ENCODE data around the gene ASRGL1.
A peak's percentile ranks its signal among the peaks of the same experiment; 100 is the strongest.
"Not testable (repeated sequence)": the region's sequence is repeated elsewhere in the genome, so short reads cannot be mapped to it uniquely, and the experiment has no call there.

ASRGL1 gene

GRCh38 chr11:62315431-62315830 is 21.8 kb upstream of the ASRGL1 start:
- no peak for TF ChIP-seq CTCF (IDR thresholded peaks at IDR 0.05; ENCODE audit: insufficient read depth, low read depth, low read length, missing control alignments)
- DNase-seq (ENCODE audit: low read depth), result no peak
- no peak overlapping the region for H3K4me3 ChIP-seq (ENCODE audit: low read length)

GRCh38 chr11:62322524-62322923 is 14.7 kb upstream of the ASRGL1 start:
- TF ChIP-seq CTCF (IDR thresholded peaks at IDR 0.05; ENCODE audit: insufficient read depth, low read depth, low read length, missing control alignments), result no peak
- DNase-seq (ENCODE audit: low read depth), result no peak
- H3K4me3 ChIP-seq (ENCODE audit: low read length), result no peak overlapping the region

- no peak overlapping the region for H3K4me3 ChIP-seq (ENCODE audit: low read length)
- TF ChIP-seq CTCF (IDR thresholded peaks at IDR 0.05; ENCODE audit: insufficient read depth, low read depth, low read length, missing control alignments), result peak; percentile 47
- peak; percentile 47 for DNase-seq (ENCODE audit: low read depth)
Observed at GRCh38 chr11:62324731-62325556, 12.3 kb upstream of the ASRGL1 start.

- H3K4me3 ChIP-seq (ENCODE audit: low read length); DNase-seq (ENCODE audit: low read depth): not testable (repeated sequence)
Observed at GRCh38 chr11:62325781-62326180, 11.5 kb upstream of the ASRGL1 start.

GRCh38 chr11:62326719-62327118 is 10.5 kb upstream of the ASRGL1 start:
- not testable (repeated sequence) for DNase-seq (ENCODE audit: low read depth); H3K4me3 ChIP-seq (ENCODE audit: low read length)

GRCh38 chr11:62327541-62327940 is 9.7 kb upstream of the ASRGL1 start:
- not testable (repeated sequence) for H3K4me3 ChIP-seq (ENCODE audit: low read length); DNase-seq (ENCODE audit: low read depth)

- DNase-seq (ENCODE audit: low read depth); H3K4me3 ChIP-seq (ENCODE audit: low read length): not testable (repeated sequence)
Observed at GRCh38 chr11:62331264-62331663, 6.0 kb upstream of the ASRGL1 start.

- TF ChIP-seq CTCF (IDR thresholded peaks at IDR 0.05; ENCODE audit: insufficient read depth, low read depth, low read length, missing control alignments), result no peak
- no peak overlapping the region for H3K4me3 ChIP-seq (ENCODE audit: low read length)
- DNase-seq (ENCODE audit: low read depth), result no peak
Observed at GRCh38 chr11:62333768-62334167, 3.5 kb upstream of the ASRGL1 start.

- peak overlapping the region; percentile 36 for H3K4me3 ChIP-seq (ENCODE audit: low read length)
Observed at GRCh38 chr11:62336949-62337302, 322 bp upstream of the ASRGL1 start.

GRCh38 chr11:62338218-62338617 is 970 bp downstream of the ASRGL1 start:
- H3K4me3 ChIP-seq (ENCODE audit: low read length), result no peak overlapping the region
- TF ChIP-seq CTCF (IDR thresholded peaks at IDR 0.05; ENCODE audit: insufficient read depth, low read depth, low read length, missing control alignments), result no peak
- no peak for DNase-seq (ENCODE audit: low read depth)

More at GRCh38 chr11:62336949-62337302, 322 bp upstream of the ASRGL1 start:
- not testable (repeated sequence) for DNase-seq (ENCODE audit: low read depth)
